OCI-LY1 (cell line): ENCODE measurements around the gene ST7.

Experiments used
- H2AFZ ChIP-seq: fragments of 200-600 bp; sonication (generic), shearing (Covaris generic); 2 replicates; pipeline ENCODE4 v1.6.0; 2014; ENCODE audit warnings: antibody characterized with exemption, mild to moderate bottlenecking, low read length
- H3F3A ChIP-seq: fragments of 200-600 bp; sonication (generic), shearing (Covaris generic); 2 replicates; pipeline ENCODE4 v1.6.0; 2014; ENCODE audit warnings: mild to moderate bottlenecking, antibody characterized with exemption, low read length, moderate library complexity; ENCODE audit not compliant: insufficient read depth
- H3K27ac ChIP-seq: fragments of 200-600 bp; sonication (generic); 2 replicates; pipeline ENCODE4 v1.5.1; 2014; ENCODE audit warnings: low read length, mixed run types, mild to moderate bottlenecking, low read depth; ENCODE audit not compliant: poor library complexity, severe bottlenecking
- H3K27me3 ChIP-seq: fragments of 200-600 bp; sonication (generic); 2 replicates; pipeline ENCODE4 v1.6.0; 2014; ENCODE audit warnings: antibody characterized with exemption, mild to moderate bottlenecking, low read length, moderate library complexity; ENCODE audit not compliant: insufficient read depth
- H3K36me3 ChIP-seq: fragments of 200-600 bp; sonication (generic); 2 replicates; pipeline ENCODE4 v1.6.1; 2014; ENCODE audit warnings: mild to moderate bottlenecking, antibody characterized with exemption, low read length, moderate library complexity, mixed read lengths; ENCODE audit not compliant: insufficient read depth
- H3K4me1 ChIP-seq: fragments of 200-600 bp; sonication (generic); 2 replicates; pipeline ENCODE4 v1.5.1; 2014; ENCODE audit warnings: mild to moderate bottlenecking, low read length, moderate library complexity; ENCODE audit not compliant: insufficient read depth, severe bottlenecking
- H3K4me2 ChIP-seq: fragments of 200-600 bp; sonication (generic), shearing (Covaris generic); 2 replicates; pipeline ENCODE4 v1.6.1; 2014; ENCODE audit warnings: low read length
- H3K4me3 ChIP-seq: fragments of 200-600 bp; sonication (generic); 2 replicates; pipeline ENCODE4 v1.5.1; 2014; ENCODE audit warnings: low read length, low read depth, mild to moderate bottlenecking, mixed read lengths; ENCODE audit not compliant: poor library complexity, severe bottlenecking
- H3K79me2 ChIP-seq: fragments of 200-600 bp; shearing (Covaris generic); 2 replicates; pipeline ENCODE4 v1.6.1; 2016; ENCODE audit warnings: mixed run types, low read length, mixed read lengths; ENCODE audit not compliant: insufficient read depth
- H3K9ac ChIP-seq: fragments of 200-600 bp; sonication (generic), shearing (Covaris generic); 2 replicates; pipeline ENCODE4 v1.6.1; 2014; ENCODE audit warnings: mild to moderate bottlenecking, low read length, mixed read lengths
- H3K9me2 ChIP-seq: fragments of 200-600 bp; sonication (generic), shearing (Covaris generic); 2 replicates; pipeline ENCODE4 v1.6.1; 2014; ENCODE audit warnings: low read depth, mild to moderate bottlenecking, low read length, mixed read lengths
- H3K9me3 ChIP-seq: fragments of 200-600 bp; shearing (Covaris generic); 2 replicates; pipeline ENCODE4 v1.6.1; 2014; ENCODE audit warnings: low read length, mixed read lengths
- H4K20me1 ChIP-seq: fragments of 200-600 bp; sonication (generic), shearing (Covaris generic); 2 replicates; pipeline ENCODE4 v1.6.0; 2016; ENCODE audit warnings: mild to moderate bottlenecking, low read length; ENCODE audit not compliant: insufficient read depth
- CTCF ChIP-seq: fragments of 200-600 bp; sonication (generic), shearing (Covaris generic); IDR thresholded peaks from 2 replicates; pipeline ENCODE4 v1.5.1; 2017; ENCODE audit warnings: mild to moderate bottlenecking, antibody characterized with exemption, low read length, moderate library complexity, mixed read lengths
- EZH2 ChIP-seq: fragments of 200-600 bp; sonication (generic), shearing (Covaris generic); IDR thresholded peaks from 2 replicates; pipeline ENCODE4 v1.8.0; 2017; ENCODE audit warnings: borderline replicate concordance, mixed run types, mild to moderate bottlenecking, antibody characterized with exemption, low read length, moderate library complexity, mixed read lengths

ST7 gene

GRCh38 chr7:117088623-117089194, 135.4 kb downstream of the ST7 start:
- H3K4me1 ChIP-seq: no peaks in the 10 kb centered on the region
- H3K9me3 ChIP-seq: no peaks in the 10 kb centered on the region
- no peak overlapping the region for H3K4me2 ChIP-seq
- no peaks in the 10 kb centered on the region for H3K79me2 ChIP-seq
- H3K27ac ChIP-seq: no peak overlapping the region
- no peaks in the 10 kb centered on the region for H3F3A ChIP-seq
- H2AFZ ChIP-seq: no peak overlapping the region
- no peaks in the 10 kb centered on the region for H3K36me3 ChIP-seq
- H3K9ac ChIP-seq: no peak overlapping the region
- peaks cover 4% of the 10 kb centered on the region; the same call in 1 of the 2 replicates for H3K27me3 ChIP-seq
- TF ChIP-seq EZH2 (no peak), CTCF (no peak)
- 0 out of 2 replicates have a peak, but pooled peaks cover 5% of the 10 kb centered on the region for H4K20me1 ChIP-seq
- no peaks in the 10 kb centered on the region for H3K9me2 ChIP-seq
- no peak overlapping the region for H3K4me3 ChIP-seq

- no peak for TF ChIP-seq EZH2
- no peak for TF ChIP-seq CTCF
- Histone ChIP-seq H3K4me3 (no peak overlapping the region), H3K9me2 (no peaks in the 10 kb centered on the region), H3K9me3 (no peaks in the 10 kb centered on the region), H2AFZ (no peak overlapping the region), H3K4me2 (no peak overlapping the region), H3K4me1 (no peaks in the 10 kb centered on the region), H3K27ac (no peak overlapping the region), H3F3A (no peaks in the 10 kb centered on the region), H4K20me1 (no peaks in the 10 kb centered on the region), H3K36me3 (no peaks in the 10 kb centered on the region), H3K9ac (no peak overlapping the region), H3K79me2 (no peaks in the 10 kb centered on the region), H3K27me3 (no peaks in the 10 kb centered on the region)
These were observed 137.5 kb downstream of the ST7 start for GRCh38 chr7:117090791-117091190.

- Histone ChIP-seq H3K4me3 (no peak overlapping the region), H3F3A (no peaks in the 10 kb centered on the region), H3K36me3 (no peaks in the 10 kb centered on the region), H3K9ac (no peak overlapping the region), H2AFZ (no peak overlapping the region), H3K4me1 (no peaks in the 10 kb centered on the region), H4K20me1 (no peaks in the 10 kb centered on the region), H3K27me3 (no peaks in the 10 kb centered on the region), H3K9me2 (no peaks in the 10 kb centered on the region), H3K9me3 (no peaks in the 10 kb centered on the region), H3K79me2 (no peaks in the 10 kb centered on the region), H3K4me2 (no peak overlapping the region), H3K27ac (no peak overlapping the region)
- no peak for TF ChIP-seq EZH2
- no peak for TF ChIP-seq CTCF
These were observed 138.4 kb downstream of the ST7 start for GRCh38 chr7:117091721-117092120.
